Non-pigmented ciliary epithelial cell (primary cell): ENCODE data around the gene TMEM236.
"Not testable (repeated sequence)": the region's sequence is repeated elsewhere in the genome, so short reads cannot be mapped to it uniquely, and the experiment has no call there.

Experiments used
- DNase-seq: peaks from one replicate; pipeline ENCODE4 v3.0.0-alpha.2; 2010; ENCODE audit warnings: low read depth

Gene TMEM236, protein sequence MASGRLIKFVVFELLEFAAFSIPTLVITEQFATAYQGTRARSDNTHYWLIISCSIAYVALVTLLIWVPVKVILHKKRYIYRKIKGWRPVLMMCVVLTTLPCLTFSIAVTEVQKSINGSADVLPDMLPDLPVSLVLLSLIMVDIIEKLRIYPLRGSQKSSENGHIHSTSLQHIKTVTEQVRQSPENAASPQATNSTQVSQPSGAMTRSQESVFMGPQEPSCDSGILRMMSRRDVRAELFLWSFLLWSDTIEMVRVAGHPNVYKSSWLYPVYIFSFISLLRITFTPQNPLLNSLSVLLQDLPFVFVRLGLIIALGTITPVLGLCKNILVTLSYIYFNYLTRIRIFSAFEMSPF

DNA sequence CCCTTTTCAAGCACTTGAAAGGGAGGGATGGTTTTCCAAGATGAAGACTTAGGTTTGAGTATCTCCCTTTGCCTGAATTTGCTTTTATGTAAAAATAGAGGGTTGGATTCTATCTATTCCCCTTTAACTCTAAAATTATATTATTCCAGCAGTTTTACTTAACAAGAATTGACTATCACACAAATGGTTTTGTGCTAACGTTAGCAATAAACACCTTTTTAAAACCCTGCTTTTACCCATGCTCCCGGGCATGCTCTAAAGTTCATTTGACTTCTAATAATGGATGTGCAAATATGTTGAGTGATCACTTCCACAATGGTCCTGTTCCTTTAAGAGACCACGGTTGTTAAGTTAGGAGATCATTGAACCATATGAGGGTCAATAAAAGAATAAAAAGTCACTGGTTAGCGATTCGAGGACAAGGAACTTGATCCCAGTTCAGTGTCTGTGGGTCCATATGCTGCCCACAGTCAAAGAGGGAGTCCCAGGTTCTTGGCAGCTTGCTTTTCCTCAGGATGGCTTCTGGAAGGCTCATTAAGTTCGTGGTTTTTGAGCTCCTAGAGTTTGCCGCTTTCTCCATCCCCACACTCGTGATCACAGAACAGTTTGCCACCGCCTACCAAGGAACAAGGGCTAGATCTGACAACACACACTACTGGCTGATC lies at the start of gene TMEM236:
Gene TMEM236 (plus strand): TSS at position 421 of the 665 bp plus-strand sequence. CDS start 95 bp downstream, at position 516.
- DNase-seq = no peak

DNA sequence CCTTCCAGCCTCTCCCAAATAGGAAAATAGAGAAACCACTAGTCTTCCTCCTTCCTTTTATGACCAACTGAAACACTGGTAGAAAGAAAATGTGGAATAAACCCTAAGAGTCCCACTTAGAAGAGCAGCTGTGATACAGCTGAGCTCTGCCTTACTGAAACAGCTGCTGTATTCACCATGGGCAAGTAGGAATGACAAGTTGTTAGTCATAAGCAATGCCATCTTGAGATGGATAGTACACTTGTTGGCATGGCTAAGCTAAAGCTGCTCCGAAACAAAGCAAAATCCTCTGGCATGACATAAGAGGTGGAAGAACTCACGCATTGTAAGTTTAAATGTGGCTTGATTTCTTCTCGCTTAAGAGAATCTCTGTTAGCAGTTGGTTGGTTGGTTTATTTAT lies 48.3 kb upstream of the TMEM236 start:
- DNase-seq = no peak

- no peak for DNase-seq
Measured at GRCh38 chr10:17708821-17709220, 43.2 kb upstream of the TMEM236 start.

GRCh38 chr10:17709492-17709891 lies 42.5 kb upstream of the TMEM236 start:
- DNase-seq = no peak

DNA sequence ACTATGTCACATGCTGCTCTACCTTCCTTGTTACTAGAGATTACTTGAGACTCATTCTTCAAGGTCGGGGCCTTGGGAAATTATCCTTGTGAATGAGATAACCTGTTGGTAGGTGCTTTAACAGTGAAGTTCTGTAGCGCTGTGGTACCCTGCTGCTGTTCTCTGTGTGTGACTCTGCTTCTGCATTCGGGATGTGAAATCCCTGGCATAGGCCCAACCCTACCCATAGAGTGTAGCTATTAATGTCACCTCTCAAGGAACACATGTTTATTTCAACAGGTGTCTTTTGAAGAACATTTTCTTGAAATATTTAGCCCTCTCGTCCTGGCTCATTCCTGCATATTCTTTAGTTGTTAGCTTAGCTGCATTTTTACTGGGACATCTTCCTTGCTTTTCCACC lies 41.8 kb upstream of the TMEM236 start:
- DNase-seq = no peak

DNA sequence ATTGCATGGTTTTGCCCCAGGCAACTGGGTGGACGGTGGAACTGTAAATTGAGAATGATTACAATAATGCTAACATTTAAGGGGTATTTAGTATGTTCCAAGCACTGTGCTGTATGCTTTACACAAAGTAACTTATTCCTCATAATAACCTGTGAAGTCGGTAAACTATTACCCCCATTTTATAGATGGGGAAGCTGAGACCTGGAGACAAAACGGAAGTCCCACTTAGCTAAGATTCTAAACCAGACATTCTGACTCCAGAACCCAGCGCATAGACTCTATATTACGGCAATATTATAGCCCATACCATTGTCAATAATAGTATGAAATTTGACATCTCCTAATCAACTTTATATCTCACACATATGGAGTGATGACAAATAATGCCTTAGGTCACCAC lies 39.9 kb upstream of the TMEM236 start:
- no peak for DNase-seq

DNA sequence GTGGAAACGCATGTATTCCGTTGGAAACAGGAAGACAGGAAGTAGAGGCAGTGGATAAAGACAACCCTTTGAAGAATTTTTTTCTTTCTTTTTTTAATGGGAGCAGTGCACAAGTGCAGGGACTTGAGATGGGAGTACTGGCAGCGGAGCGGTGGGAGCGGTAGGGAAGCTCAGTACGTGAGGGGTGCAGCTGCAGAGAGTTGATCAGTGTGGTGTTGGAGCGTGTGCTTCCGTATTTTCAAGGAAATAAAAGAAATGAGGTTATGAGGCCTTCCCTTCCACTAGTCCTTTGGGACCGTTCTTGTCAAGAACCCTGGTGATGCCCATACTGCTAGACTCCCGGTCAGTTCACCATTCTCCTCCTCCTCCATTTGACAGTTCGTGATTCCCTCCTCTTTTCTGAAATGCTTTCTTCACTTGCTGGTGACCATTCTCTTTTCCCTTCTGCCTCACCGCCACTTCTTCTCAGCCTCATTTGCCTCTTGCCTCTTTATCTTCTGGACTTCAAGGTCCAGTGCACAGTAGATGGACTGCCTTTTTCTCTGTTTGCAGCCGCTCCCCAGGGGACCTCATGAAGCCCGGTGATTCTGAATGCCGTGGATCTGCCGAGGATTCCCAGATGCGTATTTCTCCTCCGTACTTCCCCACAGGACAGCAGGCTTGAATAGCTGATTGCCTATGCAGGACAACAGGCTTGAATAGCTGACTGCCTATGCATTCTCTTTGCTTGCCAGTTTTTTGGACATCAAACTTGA lies 39.1 kb upstream of the TMEM236 start:
- peak; percentile 6 for DNase-seq

DNA sequence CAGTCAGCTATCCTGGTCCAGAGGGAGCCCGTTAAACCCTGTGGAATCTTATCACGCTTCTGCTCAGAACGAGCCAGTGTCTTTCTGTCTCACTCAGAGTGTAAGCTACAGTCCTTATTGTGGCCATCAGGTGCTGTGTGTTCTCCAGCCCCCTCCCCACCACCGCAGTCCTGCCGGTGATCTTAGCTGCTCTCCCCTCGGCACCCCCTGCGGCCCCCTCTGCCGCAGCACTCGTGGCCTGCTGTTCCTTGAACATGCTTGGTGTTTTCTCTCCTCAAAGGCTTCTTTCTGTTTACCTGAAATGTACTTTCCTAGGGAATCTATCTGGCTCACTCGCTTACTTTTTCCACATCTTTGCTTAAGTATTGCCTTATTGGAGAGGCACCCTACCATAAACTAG lies 38.2 kb upstream of the TMEM236 start:
- DNase-seq = no peak

DNA sequence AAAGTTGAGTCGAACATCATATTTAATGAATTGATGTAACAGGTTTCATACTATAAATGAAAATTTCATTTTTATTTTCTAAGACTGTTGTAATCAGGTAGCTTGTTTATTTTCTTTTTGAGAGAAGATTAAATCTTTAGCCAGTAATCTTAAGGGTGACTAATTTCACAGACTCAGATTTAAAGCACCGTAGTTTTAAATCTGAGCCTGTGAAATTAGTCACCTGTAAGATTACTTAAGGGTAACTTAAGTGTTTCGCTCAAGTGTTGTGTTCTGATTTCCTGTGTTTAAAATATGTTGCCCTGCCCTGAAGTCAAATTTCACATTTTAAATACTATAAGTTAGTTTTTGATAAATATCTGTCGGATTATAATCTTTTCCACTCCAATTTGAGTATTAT lies 35.8 kb upstream of the TMEM236 start:
- no peak for DNase-seq

DNA sequence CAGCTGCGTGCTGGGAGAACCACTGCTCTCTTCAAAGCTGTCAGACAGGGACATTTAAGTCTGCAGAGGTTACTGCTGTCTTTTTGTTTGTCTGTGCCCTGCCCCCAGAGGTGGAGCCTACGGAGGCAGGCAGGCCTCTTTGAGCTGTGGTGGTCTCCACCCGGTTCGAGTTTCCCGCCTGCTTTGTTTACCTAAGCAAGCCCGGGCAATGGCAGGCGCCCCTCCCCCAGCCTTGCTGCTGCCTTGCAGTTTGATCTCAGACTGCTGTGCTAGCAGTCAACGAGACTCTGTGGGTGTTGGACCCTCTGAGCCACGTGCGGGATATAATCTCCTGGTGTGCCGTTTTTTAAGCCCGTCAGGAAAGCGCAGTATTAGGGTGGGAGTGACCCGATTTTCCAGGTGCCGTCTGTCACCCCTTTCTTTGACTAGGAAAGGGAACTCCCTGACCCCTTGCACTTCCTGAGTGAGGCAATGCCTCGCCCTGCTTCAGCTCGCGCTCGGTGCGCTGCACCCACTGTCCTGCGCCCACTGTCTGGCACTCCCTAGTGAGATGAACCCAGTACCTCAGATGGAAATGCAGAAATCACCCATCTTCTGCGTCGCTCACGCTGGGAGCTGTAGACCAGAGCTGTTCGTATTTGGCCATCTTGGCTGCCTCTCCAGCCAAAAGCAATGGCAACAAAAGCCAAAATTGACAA lies 29.5 kb upstream of the TMEM236 start:
- DNase-seq = not testable (repeated sequence)

DNA sequence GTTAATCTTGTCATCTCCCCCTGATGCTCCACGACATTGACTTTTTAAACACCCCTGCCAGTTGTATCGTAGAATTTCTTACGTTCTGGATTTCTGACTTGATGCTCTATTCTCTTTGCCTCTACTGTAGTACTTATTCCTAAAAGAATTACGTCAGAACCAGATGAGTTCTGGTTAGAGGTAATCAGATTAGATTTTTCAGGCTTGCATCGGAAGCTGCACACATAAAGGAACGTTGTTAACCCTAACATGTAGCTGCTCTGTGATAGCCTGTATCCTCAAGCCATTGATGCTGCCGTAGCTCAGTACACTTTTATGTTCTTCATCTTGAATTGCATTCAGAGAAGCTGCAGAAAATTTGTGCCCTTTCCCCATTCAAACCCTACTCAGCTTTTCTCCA lies 26.3 kb upstream of the TMEM236 start:
- DNase-seq = no peak

- no peak for DNase-seq
Measured at GRCh38 chr10:17729630-17730029, 22.4 kb upstream of the TMEM236 start.

- no peak for DNase-seq
Measured at GRCh38 chr10:17730667-17731066, 21.3 kb upstream of the TMEM236 start.

- no peak for DNase-seq
Measured at GRCh38 chr10:17731331-17732020, 20.5 kb upstream of the TMEM236 start.

DNA sequence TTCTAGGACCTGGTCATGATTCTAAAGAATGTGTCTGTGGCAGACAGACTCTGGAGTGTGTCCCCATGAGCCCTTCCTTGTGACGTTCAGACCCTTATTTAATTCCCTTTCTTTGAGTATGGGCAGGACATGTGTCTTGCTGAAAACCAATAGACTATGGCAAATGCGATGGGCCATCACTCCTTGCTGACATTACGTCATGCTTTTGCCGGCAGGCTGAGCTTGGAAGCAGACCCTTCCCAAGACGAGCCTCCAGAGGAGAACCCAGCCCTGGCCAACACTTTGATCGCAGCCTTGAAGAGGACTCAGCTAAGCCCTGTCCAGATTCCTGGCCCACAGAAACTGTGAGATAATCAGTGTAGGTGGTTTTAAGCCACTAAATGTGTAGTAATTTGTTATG lies 18.4 kb upstream of the TMEM236 start:
- DNase-seq = no peak

DNA sequence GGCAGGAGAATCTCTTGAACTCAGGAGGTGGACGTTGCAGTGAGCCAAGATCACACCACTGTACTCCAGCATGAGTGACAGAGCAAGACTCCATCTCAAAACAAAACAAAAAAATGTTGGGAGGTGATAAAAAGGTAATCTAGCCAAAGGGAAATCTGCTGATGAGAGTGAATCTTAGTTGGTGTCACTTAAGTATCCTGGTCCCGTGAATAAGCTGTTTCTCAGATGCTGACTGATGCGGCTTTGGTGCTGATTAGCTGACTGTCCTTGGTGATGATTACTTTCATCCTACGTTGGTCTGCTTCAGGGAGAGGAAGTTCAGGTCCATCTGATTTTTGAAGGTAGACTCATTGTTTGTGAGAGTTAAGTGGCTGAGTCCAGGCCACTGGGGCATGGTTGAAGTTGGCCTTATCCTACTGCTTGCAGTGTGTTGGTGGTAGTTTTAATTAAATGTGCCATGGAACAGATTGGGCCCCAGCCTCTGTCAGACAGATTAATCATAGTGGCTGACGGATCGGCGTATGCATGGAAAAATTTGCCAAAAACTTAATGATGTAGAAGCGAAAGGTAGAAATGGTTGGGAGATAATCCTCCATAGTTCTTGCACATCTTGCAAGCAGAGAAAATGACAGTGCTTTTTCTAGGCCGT lies 17.4 kb upstream of the TMEM236 start:
- no peak for DNase-seq

- DNase-seq = no peak
Measured at GRCh38 chr10:17735166-17735941, 16.6 kb upstream of the TMEM236 start.

- DNase-seq = no peak
Measured at GRCh38 chr10:17736223-17736622, 15.8 kb upstream of the TMEM236 start.

DNA sequence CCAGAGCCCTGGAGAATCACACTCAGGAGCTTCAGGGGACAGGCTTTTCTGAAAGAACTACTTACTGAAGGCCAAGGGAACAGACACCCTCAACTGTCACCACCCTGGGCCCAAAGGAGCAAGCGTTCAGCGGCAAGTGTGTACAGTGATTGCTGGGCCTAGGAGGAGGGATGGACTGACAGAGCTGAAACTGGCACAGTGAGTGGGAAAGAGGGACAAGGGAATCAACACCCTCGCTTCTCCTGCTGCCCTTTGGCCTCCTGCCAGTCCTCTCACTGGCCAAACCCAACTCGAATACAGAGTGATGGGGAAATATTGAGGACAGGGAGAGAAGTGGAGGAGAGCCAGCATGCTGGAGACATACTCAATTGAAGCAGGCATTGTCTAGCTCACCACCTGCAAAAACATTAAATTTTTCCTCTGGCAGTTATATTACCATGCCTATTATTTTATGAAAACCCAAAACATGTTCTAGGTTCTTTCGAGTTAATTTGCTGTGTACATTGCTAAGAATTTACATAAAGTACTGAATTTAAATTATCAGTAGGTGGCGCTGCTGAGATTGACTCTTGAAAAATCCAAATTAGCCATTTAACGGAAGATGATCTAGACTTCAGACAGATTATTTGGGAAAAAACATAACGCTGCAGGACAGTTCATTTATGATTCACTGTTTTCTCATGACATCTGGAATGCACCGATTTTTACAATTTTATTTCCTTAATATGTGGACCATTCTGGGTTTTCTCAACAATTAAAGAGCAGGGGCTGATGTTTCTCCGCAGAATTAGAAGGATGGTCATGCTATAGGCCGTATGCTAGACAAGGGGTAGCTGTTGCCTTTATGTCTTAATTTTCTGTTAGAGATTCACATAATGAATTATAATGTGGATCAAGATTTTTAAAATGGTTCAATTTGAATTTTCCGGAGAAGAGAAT lies 14.7 kb upstream of the TMEM236 start:
- DNase-seq = no peak
